Skeletal muscle tissue (tissue), 4 donors: Measurements from ENCODE around the gene DNAAF5. TPM values are rescaled to one million over a fixed set of nuclear protein-coding genes. Genes with fewer than 3 reads are reported as not detected.

Experiments
- H3K27ac ChIP-seq: one replicate; pipeline ENCODE4 v1.7.0; 2013; ENCODE audit warnings: mild to moderate bottlenecking, low read depth, low read length, inconsistent platforms
- H3K27me3 ChIP-seq, 3 donors: one replicate each; pipeline ENCODE4 v1.7.0; 2013; ENCODE audit warnings: low read length in 3 of 3; ENCODE audit not compliant: control insufficient read depth in 3 of 3, insufficient read depth in 3 of 3
- H3K36me3 ChIP-seq, 3 donors: one replicate each; pipeline ENCODE4 v1.7.0; 2013; ENCODE audit warnings: low read length in 3 of 3; ENCODE audit not compliant: control insufficient read depth in 3 of 3, insufficient read depth in 3 of 3
- H3K4me1 ChIP-seq, 3 donors: one replicate each; pipeline ENCODE4 v1.7.0; 2013; ENCODE audit warnings: low read length in 3 of 3, mild to moderate bottlenecking in 3 of 3; ENCODE audit not compliant: control insufficient read depth in 3 of 3, insufficient read depth in 3 of 3
- H3K4me3 ChIP-seq, 3 donors: one replicate each; pipeline ENCODE4 v1.7.0; 2013; ENCODE audit warnings: low read length in 3 of 3
- H3K9ac ChIP-seq, 3 donors: one replicate each; pipeline ENCODE4 v1.7.0; 2013; ENCODE audit warnings: low read length in 3 of 3, mild to moderate bottlenecking in 3 of 3, moderate library complexity in 2 of 3, low read depth in 1 of 3
- H3K9me3 ChIP-seq, 3 donors: one replicate each; pipeline ENCODE4 v1.7.0; 2013; ENCODE audit warnings: low read length in 3 of 3; ENCODE audit not compliant: control insufficient read depth in 3 of 3
- total RNA-seq: library from RNA; depleted of rRNA; stranded (reverse); fragments of >200 nt; gene quantifications from one replicate; pipeline ENCODE4 v1.2.3, GENCODE V29; 2014
- donor health status: Osteomylitis.

DNAAF5 gene
- total RNA-seq, 1 donor from 2014 or later: 13.0 TPM

GRCh38 chr7:833601-834258 lies 107.2 kb downstream of the DNAAF5 start:
- no peak overlapping the region for H3K4me3 ChIP-seq
- H3K27me3 ChIP-seq: no peaks in the 10 kb centered on the region
- peak overlapping the region in 1 of 3 donors; percentile 32 for H3K9ac ChIP-seq
- H3K27ac ChIP-seq: peak overlapping the region; percentile 95
- no peaks in the 10 kb centered on the region for H3K9me3 ChIP-seq
- H3K36me3 ChIP-seq: peaks cover 3 to 17% (median 16%) of the 10 kb centered on the region in 3 donors
- peaks cover 64 to 81% (median 80%) of the 10 kb centered on the region in 3 donors for H3K4me1 ChIP-seq

- Histone ChIP-seq H3K27me3 (no peaks in the 10 kb centered on the region), H3K4me3 (no peak overlapping the region), H3K9me3 (no peaks in the 10 kb centered on the region), H3K9ac (peak overlapping the region in 2 of 3 donors; percentile 7 to 50), H3K36me3 (peaks cover 8 to 22% (median 22%) of the 10 kb centered on the region in 3 donors), H3K4me1 (peaks cover 61 to 81% (median 78%) of the 10 kb centered on the region in 3 donors), H3K27ac (peak overlapping the region; percentile 95)
These were observed 107.8 kb downstream of the DNAAF5 start for GRCh38 chr7:834277-834676.

GRCh38 chr7:835021-835420 lies 108.5 kb downstream of the DNAAF5 start:
- Histone ChIP-seq H3K27me3 (no peaks in the 10 kb centered on the region), H3K36me3 (peaks cover 12 to 27% (median 25%) of the 10 kb centered on the region in 3 donors), H3K4me3 (no peak overlapping the region), H3K9me3 (no peaks in the 10 kb centered on the region), H3K4me1 (peaks cover 56 to 78% (median 73%) of the 10 kb centered on the region in 3 donors), H3K9ac (peak overlapping the region in 1 of 3 donors; percentile 25), H3K27ac (peak overlapping the region; percentile 67)

DNA sequence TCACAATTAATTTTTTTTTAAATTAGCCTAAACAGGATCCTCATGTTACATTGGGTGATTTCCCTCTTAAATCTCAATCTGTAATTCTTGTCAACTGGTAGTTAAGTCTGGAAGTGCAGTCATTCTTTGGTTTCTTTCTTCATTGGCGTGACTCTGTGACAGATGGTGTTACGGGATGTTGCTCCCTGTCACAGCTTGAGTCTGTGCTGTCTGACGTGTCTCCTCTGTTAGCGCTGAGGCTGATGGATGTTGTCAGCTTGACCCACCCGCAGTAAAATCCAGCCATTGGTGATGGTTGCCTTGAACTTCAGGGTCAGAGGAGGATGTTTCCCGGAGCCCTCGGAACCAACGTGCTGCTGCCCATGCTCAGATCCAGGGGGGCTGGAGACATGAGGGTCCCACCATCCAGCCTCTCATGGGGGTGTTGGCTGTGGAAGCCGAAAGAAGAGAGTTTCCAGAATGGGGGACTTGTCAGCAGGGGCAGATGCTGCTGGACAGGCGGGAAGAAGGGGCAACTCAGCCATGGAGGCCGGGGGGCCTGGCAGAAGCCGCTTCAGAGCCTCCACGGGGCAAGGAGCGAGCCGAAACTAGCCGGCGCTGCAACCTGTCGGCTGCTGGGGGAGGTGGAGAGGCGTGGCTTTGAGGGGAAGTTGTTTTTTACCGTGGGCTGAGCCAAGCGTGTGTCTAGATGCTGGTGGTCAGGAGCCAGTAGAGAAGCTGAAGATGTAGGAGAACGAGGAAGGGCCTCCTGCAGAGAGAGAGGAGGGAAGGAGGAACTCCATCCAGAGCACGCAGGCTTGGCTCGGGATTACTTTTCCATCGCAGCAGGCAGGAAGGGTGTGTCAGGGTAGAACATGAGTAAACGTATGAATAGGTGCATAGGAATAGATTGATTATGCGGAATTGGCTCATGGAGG lies 109.2 kb downstream of the DNAAF5 start:
- Histone ChIP-seq H3K4me3 (peak overlapping the region in 2 of 3 donors; percentile 11 to 13), H3K27me3 (no peaks in the 10 kb centered on the region), H3K9ac (peak overlapping the region in 2 of 3 donors; percentile 20 to 60), H3K9me3 (no peaks in the 10 kb centered on the region), H3K36me3 (peaks cover 16 to 31% (median 29%) of the 10 kb centered on the region in 3 donors), H3K4me1 (peaks cover 49 to 71% (median 66%) of the 10 kb centered on the region in 3 donors), H3K27ac (peak overlapping the region; percentile 67)

Other genes with a start within 250 kb of the DNAAF5 start
- 44.4 TPM for gene PDGFA, start 206.9 kb upstream of the DNAAF5 start, total RNA-seq
- 19.3 TPM for gene PRKAR1B, start 582 bp downstream of the DNAAF5 start, total RNA-seq
- gene SUN1, start 105.8 kb downstream of the DNAAF5 start, total RNA-seq: 180 TPM
- gene GET4, start 149.9 kb downstream of the DNAAF5 start, total RNA-seq: 25.1 TPM
- gene ADAP1, start 228.0 kb downstream of the DNAAF5 start, total RNA-seq: 1.0 TPM
- gene COX19, start 248.8 kb downstream of the DNAAF5 start, total RNA-seq: 12.0 TPM